K562 (cell line): ENCODE results near the gene PRM1. TPM values are rescaled to one million over a fixed set of nuclear protein-coding genes. Genes with fewer than 3 reads are reported as not detected.
A peak's percentile ranks its signal among the peaks of the same experiment; 100 is the strongest.

Source experiments
- BHLHE40 ChIP-seq: IDR thresholded peaks from 2 replicates; pipeline ENCODE4 v1.6.1; 2011; ENCODE audit warnings: low read length, improper control_type of control experiment
- CBX2 ChIP-seq: fragments of 200-600 bp; sonication (generic); IDR thresholded peaks from one replicate; pipeline ENCODE4 v1.6.1; 2012; ENCODE audit warnings: mild to moderate bottlenecking, low read length, inconsistent platforms; ENCODE audit not compliant: insufficient read depth, poor library complexity, severe bottlenecking
- CREBBP ChIP-seq: IDR thresholded peaks from one replicate; pipeline ENCODE4 v1.6.1; 2012; ENCODE audit warnings: low read depth, mild to moderate bottlenecking, control low read depth, inconsistent platforms, low read length
- CREM ChIP-seq: IDR thresholded peaks from 2 replicates; pipeline ENCODE4 v1.6.1; 2014; ENCODE audit warnings: antibody characterized with exemption, low read depth
- CTBP1 ChIP-seq: fragments of 450-650 bp; IDR thresholded peaks from 2 replicates; pipeline ENCODE4 v1.6.1; 2016; ENCODE audit warnings: borderline replicate concordance
- ESRRA ChIP-seq: fragments of 450-650 bp; IDR thresholded peaks from 2 replicates; pipeline ENCODE4 v1.6.1; 2014; ENCODE audit warnings: low read depth, mild to moderate bottlenecking, moderate library complexity, borderline replicate concordance
- NRF1 ChIP-seq, 2 experiments: fragments of 450-650 bp; IDR thresholded peaks in 1 of 2; conservative IDR thresholded peaks in 1 of 2; 2 replicates each; pipeline ENCODE4 v1.6.1; 2014; ENCODE audit warnings: mild to moderate bottlenecking in 2 of 2
- PCBP2 ChIP-seq: fragments of 200-400 bp; formaldehyde crosslinking; IDR thresholded peaks from 2 replicates; pipeline ENCODE4 v1.6.1; 2018; ENCODE audit warnings: low read length, low read depth, mild to moderate bottlenecking, moderate library complexity; ENCODE audit not compliant: poor library complexity, severe bottlenecking
- POLR2AphosphoS2 ChIP-seq: IDR thresholded peaks from 2 replicates; pipeline ENCODE4 v1.6.1; 2012; ENCODE audit warnings: low read length, improper control_type of control experiment
- PURB ChIP-seq: sonication (generic); formaldehyde crosslinking; IDR thresholded peaks from 2 replicates; pipeline ENCODE4 v1.9.0; 2021; ENCODE audit warnings: low read depth, mild to moderate bottlenecking, missing genetic modification reagents
- RAD21 ChIP-seq, 2 experiments: fragments of 250-450 bp in 1 of 2; fragments of 450-650 bp in 1 of 2; sonication (Bioruptor Pico) in 1 of 2; formaldehyde crosslinking in 1 of 2; IDR thresholded peaks in 1 of 2; conservative IDR thresholded peaks in 1 of 2; 2 replicates each; pipeline versions ENCODE4 v1.4.0 to v1.8.0; 2020 to 2022; ENCODE audit warnings: mild to moderate bottlenecking in 2 of 2, moderate library complexity in 1 of 2
- SP2 ChIP-seq: IDR thresholded peaks from 2 replicates; pipeline ENCODE4 v1.6.1; 2011; ENCODE audit warnings: mild to moderate bottlenecking, low read depth, low read length, moderate library complexity; ENCODE audit not compliant: poor library complexity, severe bottlenecking; ENCODE audit errors: extremely low read depth
- SPI1 ChIP-seq: IDR thresholded peaks from 2 replicates; pipeline ENCODE4 v1.6.1; 2011; ENCODE audit warnings: low read depth, low read length, control low read depth, borderline replicate concordance
- SREBF2 ChIP-seq: sonication (generic); formaldehyde crosslinking; IDR thresholded peaks from 2 replicates; pipeline ENCODE4 v1.4.0; 2020; ENCODE audit warnings: mild to moderate bottlenecking, missing genetic modification reagents
- TAL1 ChIP-seq: fragments of 450-650 bp; IDR thresholded peaks from 2 replicates; pipeline ENCODE4 v1.6.1; 2016; ENCODE audit warnings: mild to moderate bottlenecking
- TCF3 ChIP-seq: sonication (generic); formaldehyde crosslinking; IDR thresholded peaks from 2 replicates; pipeline ENCODE4 v1.4.0; 2020; ENCODE audit warnings: mild to moderate bottlenecking, missing genetic modification reagents
- TCF7L2 ChIP-seq: fragments of 150-350 bp; IDR thresholded peaks from 2 replicates; pipeline ENCODE4 v1.6.1; 2016; ENCODE audit warnings: low read depth, mild to moderate bottlenecking, low read length, moderate library complexity
- THRAP3 ChIP-seq: fragments of 450-650 bp; IDR thresholded peaks from 2 replicates; pipeline ENCODE4 v1.6.1; 2016; ENCODE audit warnings: mild to moderate bottlenecking, inconsistent platforms, borderline replicate concordance
- TRIM28 ChIP-seq: fragments of 450-650 bp; IDR thresholded peaks from 2 replicates; pipeline ENCODE4 v1.6.1; 2017
- XRCC4 ChIP-seq: IDR thresholded peaks from one replicate; pipeline ENCODE4 v1.6.1; 2011; ENCODE audit not compliant: insufficient read depth, insufficient read length; ENCODE audit errors: extremely low read depth
- YBX1 ChIP-seq: fragments of 450-650 bp; IDR thresholded peaks from 2 replicates; pipeline ENCODE4 v1.7.1; 2016; ENCODE audit warnings: mild to moderate bottlenecking
- ZNF124 ChIP-seq: sonication (generic); formaldehyde crosslinking; IDR thresholded peaks from 2 replicates; pipeline ENCODE4 v1.8.1; 2022; ENCODE audit warnings: missing genetic modification reagents
- polyA plus RNA-seq, 8 experiments: library from polyadenylated mRNA; depleted of rRNA in 4 of 8; stranded (reverse) in 5 of 8; unstranded in 3 of 8; fragments of >200 nt; fragmentation: Nextera tagmentation in 2 of 8; fragmentation: Illumina TruSeq in 1 of 8; extraction: Ambion mirVana in 2 of 8; extraction: Trizol in 1 of 8; gene quantifications; 2 replicates each; pipeline versions ENCODE4 v1.2.1 to v1.2.3, GENCODE V29; 2011 to 2014; ENCODE audit warnings: inconsistent platforms in 1 of 8, missing spikeins in 1 of 8
- total RNA-seq, 7 experiments: library from RNA; depleted of rRNA in 6 of 7; stranded (reverse); fragments of >200 nt in 6 of 7; fragmentation: Illumina TruSeq in 2 of 7; extraction: Trizol in 2 of 7; gene quantifications; 2 replicates each; pipeline versions ENCODE4 v1.2.1 to v1.2.3, GENCODE V29; 2011 to 2021; ENCODE audit warnings: low replicate concordance in 1 of 7
- TF ChIP-seq, protein P1 (sequence below): fragments of 250-450 bp; sonication (Bioruptor Pico); IDR thresholded peaks from 2 replicates; pipeline ENCODE4 v1.8.0; 2022; ENCODE audit warnings: moderate library complexity, mild to moderate bottlenecking, inconsistent platforms
- TF ChIP-seq, protein P2 (sequence below): sonication (generic); formaldehyde crosslinking; IDR thresholded peaks from 2 replicates; pipeline ENCODE4 v1.8.0; 2022; ENCODE audit warnings: missing genetic modification reagents, mild to moderate bottlenecking, borderline replicate concordance
- TF ChIP-seq, protein P3 (sequence below): fragments of 250-450 bp; sonication (Bioruptor Pico); IDR thresholded peaks from 2 replicates; pipeline ENCODE4 v1.5.0; 2020; ENCODE audit warnings: mild to moderate bottlenecking, borderline replicate concordance

The PRM1 gene
- total and polyA plus RNA-seq, 9 of the 15 experiments (the other 6 are each of a cell fraction or from before 2014, with no cell fraction given), result not detected

DNA sequence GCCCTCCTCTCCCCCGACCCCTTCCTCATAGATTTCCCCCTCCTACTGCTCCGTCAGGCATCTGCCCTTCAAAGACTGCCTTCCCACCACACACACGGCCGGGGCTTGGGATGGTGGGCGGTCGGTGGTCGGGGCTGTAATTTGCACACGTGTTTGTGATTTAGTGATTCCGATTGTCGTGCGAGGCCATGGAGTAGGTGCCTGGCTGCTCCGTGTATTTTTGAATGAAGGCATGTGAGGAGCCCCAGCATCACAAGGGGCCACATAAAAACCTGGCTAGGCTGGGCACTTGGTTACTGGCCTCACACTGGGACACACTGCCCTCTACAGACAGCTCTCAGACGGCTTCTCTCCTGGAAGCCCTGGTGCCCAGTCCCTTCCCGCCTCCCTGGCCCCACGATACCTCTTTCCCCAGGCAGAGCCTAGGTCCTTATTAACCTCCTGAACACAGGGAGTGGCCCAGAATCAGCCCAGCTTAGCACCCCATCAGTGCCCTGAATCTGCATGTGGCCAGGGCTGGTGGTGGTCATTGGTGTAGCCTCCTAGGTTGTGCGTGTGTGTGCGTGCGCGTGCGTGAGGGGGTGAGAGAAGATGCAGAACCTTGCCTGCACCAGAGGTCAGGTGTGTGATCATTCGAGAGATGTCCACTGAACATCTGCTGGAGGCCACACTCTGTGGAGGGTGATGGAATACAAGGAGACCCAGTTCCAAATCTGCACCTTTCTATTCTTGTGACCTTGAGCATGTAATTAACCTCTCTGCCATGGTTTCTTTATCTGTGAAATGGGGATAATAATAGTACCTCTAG is 23.8 kb downstream of the PRM1 start (continued):
- no peak for TF ChIP-seq SPI1
- peak; percentile 88 for TF ChIP-seq ESRRA
- peak; percentile 24; the same call in 1 of the 2 replicates for TF ChIP-seq CREM
- no peak for TF ChIP-seq CBX2
- no peak for TF ChIP-seq YBX1
- TF ChIP-seq XRCC4, result no peak
- no peak; the same call in 1 of the 2 replicates for TF ChIP-seq TAL1
- TF ChIP-seq PURB, result no peak
- TF ChIP-seq NRF1 (conservative IDR thresholded peaks at IDR 0.05 in 1 of 2, IDR thresholded peaks at IDR 0.05 in 1 of 2), result peak; percentile 73 to 77
- no peak for TF ChIP-seq THRAP3
- TF ChIP-seq TCF7L2, result no peak
- peak; percentile 73; the same call in 1 of the 2 replicates for TF ChIP-seq CTBP1
- TF ChIP-seq TRIM28, result no peak
- peak; percentile 35 for TF ChIP-seq TCF3
- TF ChIP-seq RAD21 (CRISPR knock-in tag; conservative IDR thresholded peaks at IDR 0.05 in 1 of 2, IDR thresholded peaks at IDR 0.05 in 1 of 2), result peak; percentile 82 to 87
- no peak for TF ChIP-seq ZNF124 (CRISPR knock-in tag)
- 0 out of 2 replicates have a peak, but pooled peaks have one; percentile 65 for TF ChIP-seq SREBF2
- TF ChIP-seq PCBP2, result no peak
- TF ChIP-seq, protein P1, sequence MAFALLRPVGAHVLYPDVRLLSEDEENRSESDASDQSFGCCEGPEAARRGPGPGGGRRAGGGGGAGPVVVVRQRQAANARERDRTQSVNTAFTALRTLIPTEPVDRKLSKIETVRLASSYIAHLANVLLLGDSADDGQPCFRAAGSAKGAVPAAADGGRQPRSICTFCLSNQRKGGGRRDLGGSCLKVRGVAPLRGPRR (CRISPR knock-in tag), result no peak
- TF ChIP-seq POLR2AphosphoS2, result no peak
- TF ChIP-seq, protein P2, sequence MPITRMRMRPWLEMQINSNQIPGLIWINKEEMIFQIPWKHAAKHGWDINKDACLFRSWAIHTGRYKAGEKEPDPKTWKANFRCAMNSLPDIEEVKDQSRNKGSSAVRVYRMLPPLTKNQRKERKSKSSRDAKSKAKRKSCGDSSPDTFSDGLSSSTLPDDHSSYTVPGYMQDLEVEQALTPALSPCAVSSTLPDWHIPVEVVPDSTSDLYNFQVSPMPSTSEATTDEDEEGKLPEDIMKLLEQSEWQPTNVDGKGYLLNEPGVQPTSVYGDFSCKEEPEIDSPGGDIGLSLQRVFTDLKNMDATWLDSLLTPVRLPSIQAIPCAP (CRISPR knock-in tag), result no peak
- TF ChIP-seq BHLHE40, result peak; percentile 57
- TF ChIP-seq, protein P3, sequence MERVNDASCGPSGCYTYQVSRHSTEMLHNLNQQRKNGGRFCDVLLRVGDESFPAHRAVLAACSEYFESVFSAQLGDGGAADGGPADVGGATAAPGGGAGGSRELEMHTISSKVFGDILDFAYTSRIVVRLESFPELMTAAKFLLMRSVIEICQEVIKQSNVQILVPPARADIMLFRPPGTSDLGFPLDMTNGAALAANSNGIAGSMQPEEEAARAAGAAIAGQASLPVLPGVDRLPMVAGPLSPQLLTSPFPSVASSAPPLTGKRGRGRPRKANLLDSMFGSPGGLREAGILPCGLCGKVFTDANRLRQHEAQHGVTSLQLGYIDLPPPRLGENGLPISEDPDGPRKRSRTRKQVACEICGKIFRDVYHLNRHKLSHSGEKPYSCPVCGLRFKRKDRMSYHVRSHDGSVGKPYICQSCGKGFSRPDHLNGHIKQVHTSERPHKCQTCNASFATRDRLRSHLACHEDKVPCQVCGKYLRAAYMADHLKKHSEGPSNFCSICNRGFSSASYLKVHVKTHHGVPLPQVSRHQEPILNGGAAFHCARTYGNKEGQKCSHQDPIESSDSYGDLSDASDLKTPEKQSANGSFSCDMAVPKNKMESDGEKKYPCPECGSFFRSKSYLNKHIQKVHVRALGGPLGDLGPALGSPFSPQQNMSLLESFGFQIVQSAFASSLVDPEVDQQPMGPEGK (CRISPR knock-in tag), result no peak
- no peak for TF ChIP-seq CREBBP
- TF ChIP-seq SP2, result no peak
